IMR-90 (cell line): ENCODE measurements around the gene RAB31. TPM values are rescaled to one million over a fixed set of nuclear protein-coding genes. Genes with fewer than 3 reads are reported as not detected.

ENCODE experiments used
- ATAC-seq: fragments of 200-7000 bp; cut with Tn5 transposase; 2 replicates; pipeline ENCODE4 v1.9.1; 2020; ENCODE audit warnings: low read depth, mild to moderate bottlenecking, moderate library complexity
- BruUV-seq: library from RNA; stranded (reverse); fragments of 400-500 nt; replicated peaks from 2 replicates; lab custom pipeline; 2021; lab: Mats Ljungman, UMichigan
- CTCF ChIA-PET: fragments of 300-600 bp; formaldehyde crosslinking; extraction: SDS; loops from one replicate; lab custom pipeline; 2021; ENCODE audit warnings: antibody characterized with exemption; lab: Yijun Ruan, JAX
- POLR2A ChIA-PET: fragments of 300-600 bp; sonication (Branson Sonifier 250); formaldehyde crosslinking; loops from one replicate; lab custom pipeline; 2022; ENCODE audit warnings: antibody characterized with exemption; ENCODE audit not compliant: unreplicated experiment; lab: Charles Lee
- DNase-seq: peaks from one replicate; pipeline ENCODE4 v3.0.0; 2013
- H2AFZ ChIP-seq: replicated peaks from 2 replicates; pipeline ENCODE3; 2013; ENCODE audit warnings: low read length, mild to moderate bottlenecking; ENCODE audit not compliant: poor library complexity
- H2AK5ac ChIP-seq: 2 replicates; pipeline ENCODE4 v1.6.1; 2013; ENCODE audit warnings: low read depth, low read length, inconsistent platforms
- H2AK9ac ChIP-seq: replicated peaks from 2 replicates; pipeline ENCODE3; 2013; ENCODE audit warnings: mild to moderate bottlenecking, low read depth, low read length, moderate library complexity; ENCODE audit not compliant: poor library complexity
- H2BK120ac ChIP-seq: 2 replicates; pipeline ENCODE4 v1.6.1; 2013; ENCODE audit warnings: low read depth, low read length, inconsistent platforms
- H2BK15ac ChIP-seq: 3 replicates; pipeline ENCODE4 v1.6.1; 2013; ENCODE audit warnings: low read depth, low read length, inconsistent platforms
- H2BK20ac ChIP-seq: 2 replicates; pipeline ENCODE4 v1.6.1; 2013; ENCODE audit warnings: low read depth, mild to moderate bottlenecking, inconsistent platforms, low read length, moderate library complexity
- H2BK5ac ChIP-seq: 2 replicates; pipeline ENCODE4 v1.6.1; 2013; ENCODE audit warnings: mild to moderate bottlenecking, low read depth, low read length, inconsistent platforms; ENCODE audit not compliant: poor library complexity, severe bottlenecking
- H3K14ac ChIP-seq: replicated peaks from 2 replicates; pipeline ENCODE4 v1.6.1; 2013; ENCODE audit warnings: low read depth, low read length, inconsistent platforms
- H3K18ac ChIP-seq: 2 replicates; pipeline ENCODE4 v1.6.1; 2013; ENCODE audit warnings: low read depth, low read length, control low read depth
- H3K23ac ChIP-seq: 2 replicates; pipeline ENCODE4 v1.6.1; 2013; ENCODE audit warnings: low read depth, low read length, inconsistent platforms
- H3K27ac ChIP-seq: 2 replicates; pipeline ENCODE4 v1.5.1; 2013; ENCODE audit warnings: mild to moderate bottlenecking, control low read depth, low read length; ENCODE audit not compliant: insufficient read depth
- H3K27me3 ChIP-seq: 2 replicates; pipeline ENCODE4 v1.6.1; 2013; ENCODE audit warnings: low read length; ENCODE audit not compliant: control insufficient read depth, insufficient read depth
- H3K36me3 ChIP-seq: 2 replicates; pipeline ENCODE4 v1.6.1; 2013; ENCODE audit warnings: low read length, mixed read lengths; ENCODE audit not compliant: control insufficient read depth, insufficient read depth
- H3K4ac ChIP-seq: 2 replicates; pipeline ENCODE4 v1.6.1; 2013; ENCODE audit warnings: low read depth, low read length, inconsistent platforms
- H3K4me1 ChIP-seq: 2 replicates; pipeline ENCODE4 v1.6.1; 2013; ENCODE audit warnings: low read length, mixed read lengths; ENCODE audit not compliant: control insufficient read depth, insufficient read depth
- H3K4me2 ChIP-seq: 2 replicates; pipeline ENCODE4 v1.6.1; 2013; ENCODE audit warnings: low read depth, mild to moderate bottlenecking, control low read depth, low read length, moderate library complexity
- H3K4me3 ChIP-seq: 2 replicates; pipeline ENCODE4 v1.5.1; 2013; ENCODE audit warnings: low read depth, mild to moderate bottlenecking, control low read depth, low read length, moderate library complexity; ENCODE audit not compliant: insufficient read depth
- H3K56ac ChIP-seq: 2 replicates; pipeline ENCODE4 v1.6.1; 2013; ENCODE audit warnings: low read length, inconsistent platforms; ENCODE audit not compliant: insufficient read depth; ENCODE audit errors: extremely low read depth
- H3K79me1 ChIP-seq, 2 experiments: 2 replicates each; pipeline ENCODE4 v1.6.1; 2013; ENCODE audit warnings: low read length in 2 of 2, inconsistent platforms in 1 of 2, low read depth in 1 of 2
- H3K9ac ChIP-seq: 2 replicates; pipeline ENCODE4 v1.6.1; 2013; ENCODE audit warnings: low read depth, low read length, control low read depth
- H3K9me1 ChIP-seq: 2 replicates; pipeline ENCODE4 v1.6.1; 2013; ENCODE audit warnings: low read length, inconsistent platforms; ENCODE audit not compliant: insufficient read depth
- H3K9me3 ChIP-seq: 2 replicates; pipeline ENCODE4 v1.6.1; 2013; ENCODE audit warnings: low read length; ENCODE audit not compliant: control insufficient read depth, insufficient read depth
- H4K20me1 ChIP-seq: 2 replicates; pipeline ENCODE4 v1.6.1; 2013; ENCODE audit warnings: low read length, inconsistent platforms; ENCODE audit not compliant: insufficient read depth
- H4K5ac ChIP-seq: 2 replicates; pipeline ENCODE4 v1.6.1; 2013; ENCODE audit warnings: mild to moderate bottlenecking, low read depth, low read length, control low read depth
- H4K8ac ChIP-seq, 2 experiments: 2 replicates each; pipeline ENCODE4 v1.6.1; 2013; ENCODE audit warnings: low read depth in 2 of 2, low read length in 2 of 2, control low read depth in 1 of 2, inconsistent platforms in 1 of 2
- H4K91ac ChIP-seq: 2 replicates; pipeline ENCODE4 v1.6.1; 2013; ENCODE audit warnings: low read depth, low read length, inconsistent platforms; ENCODE audit not compliant: insufficient read depth
- CEBPB ChIP-seq: IDR thresholded peaks from 2 replicates; pipeline ENCODE4 v1.6.1; 2012; ENCODE audit warnings: low read depth, low read length, improper control_type of control experiment
- CHD1 ChIP-seq: IDR thresholded peaks from 2 replicates; pipeline ENCODE4 v1.6.1; 2012; ENCODE audit warnings: low read depth, low read length, improper control_type of control experiment
- MAZ ChIP-seq: IDR thresholded peaks from 2 replicates; pipeline ENCODE4 v1.6.1; 2012; ENCODE audit warnings: low read depth, mild to moderate bottlenecking, low read length, improper control_type of control experiment, moderate library complexity, borderline replicate concordance
- MXI1 ChIP-seq: IDR thresholded peaks from 2 replicates; pipeline ENCODE4 v1.6.1; 2012; ENCODE audit warnings: low read depth, mild to moderate bottlenecking, low read length, moderate library complexity, borderline replicate concordance
- POLR2A ChIP-seq: IDR thresholded peaks from 2 replicates; pipeline ENCODE4 v1.6.1; 2012; ENCODE audit warnings: mild to moderate bottlenecking, low read depth, low read length
- USF2 ChIP-seq: fragments of 150-350 bp; IDR thresholded peaks from 2 replicates; pipeline ENCODE4 v1.6.1; 2017; ENCODE audit warnings: mild to moderate bottlenecking, antibody characterized with exemption, low read length, low read depth
- WGBS, 2 experiments: methylation state at CpG; one replicate each; pipeline versions ENCODE4 v1.1.5 to v1.1.7; 2013; ENCODE audit warnings: missing lambda C conversion rate in 2 of 2; ENCODE audit not compliant: insufficient read length in 1 of 2; ENCODE audit errors: extremely low coverage in 2 of 2; 5-methylcytosine and 5-hydroxymethylcytosine counted together
- dilution Hi-C: fragments of 300-500 bp; cut with HindIII; formaldehyde crosslinking; loops from one replicate; pipeline ENCODE4 v1.14.3; 2018; ENCODE audit warnings: low sequenced_read_pairs; ENCODE audit not compliant: unreplicated experiment
- in situ Hi-C: fragments of 300-500 bp; cut with MboI; formaldehyde crosslinking; loops from 3 replicates; pipeline ENCODE4 v1.14.3; 2019; ENCODE audit warnings: low sequenced_read_pairs, inconsistent platforms, mixed read lengths
- intact Hi-C: fragments of 100-400 bp; cut with micrococcal nuclease; formaldehyde crosslinking; loops from 2 replicates; pipeline ENCODE4 v1.10.0; 2022
- polyA plus RNA-seq, 3 experiments: library from polyadenylated mRNA; depleted of rRNA; stranded (reverse); fragments of >200 nt; gene quantifications; 2 replicates each; pipeline ENCODE4 v1.2.3, GENCODE V29; 2012; ENCODE audit warnings: low replicate concordance in 1 of 3
- total RNA-seq: library from RNA; depleted of rRNA; stranded (reverse); fragments of >200 nt; gene quantifications from 2 replicates; pipeline ENCODE4 v1.2.3, GENCODE V29; 2012
- TF ChIP-seq, protein P1 (sequence below): conservative IDR thresholded peaks from 2 replicates; pipeline ENCODE4 v1.5.1; 2012; ENCODE audit warnings: mild to moderate bottlenecking, low read depth, low read length, improper control_type of control experiment
- TF ChIP-seq, protein P2 (sequence below): fragments of 150-350 bp; IDR thresholded peaks from 2 replicates; pipeline ENCODE4 v1.6.1; 2016; ENCODE audit warnings: low read depth, mild to moderate bottlenecking, low read length, moderate library complexity, borderline replicate concordance

Gene RAB31
- total and polyA plus RNA-seq, 2 of the 4 experiments (the other 2 are of a cell fraction): 13.8 to 26.9 TPM

DNA sequence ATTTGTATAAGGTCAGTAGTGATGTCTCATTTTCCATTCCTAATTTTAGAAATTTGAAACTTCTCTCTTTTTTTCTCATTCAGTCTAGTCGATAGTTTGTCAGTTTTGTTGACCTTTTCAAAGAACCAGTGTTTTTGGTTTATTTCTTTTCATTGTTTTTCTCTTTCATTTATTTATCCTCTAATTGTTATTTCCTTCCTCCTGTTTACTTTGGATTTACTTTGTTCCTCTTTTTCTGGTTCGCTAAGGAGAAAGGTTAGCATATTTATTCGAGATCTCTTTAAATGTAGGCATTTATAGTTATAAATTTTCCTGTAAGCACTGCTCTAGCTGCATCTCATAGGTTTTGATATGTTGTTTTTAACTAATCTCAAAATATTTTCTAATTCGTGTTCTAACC lies 112.6 kb downstream of the RAB31 start:
- Histone ChIP-seq H2AFZ (no peak overlapping the region), H2AK5ac (no peak overlapping the region), H3K23ac (no peak overlapping the region), H4K8ac (no peak overlapping the region), H3K4me3 (no peak overlapping the region), H2BK15ac (no peak overlapping the region), H3K9me1 (peaks cover 11% of the 10 kb centered on the region), H3K56ac (no peak overlapping the region), H3K4me1 (peaks cover 13% of the 10 kb centered on the region), H4K91ac (no peak overlapping the region), H2BK5ac (no peak overlapping the region), H2BK20ac (no peak overlapping the region), H3K14ac (no peak overlapping the region), H3K36me3 (peaks cover 3% of the 10 kb centered on the region), H2BK120ac (no peak overlapping the region), H3K79me1 (peaks cover 25 to 35% of the 10 kb centered on the region in 2 experiments), H3K27ac (no peak overlapping the region), H3K9me3 (no peaks in the 10 kb centered on the region), H3K9ac (no peak overlapping the region), H3K27me3 (no peaks in the 10 kb centered on the region), H2AK9ac (no peak overlapping the region), H3K4me2 (no peak overlapping the region), H3K18ac (no peak overlapping the region), H3K4ac (no peak overlapping the region), H4K5ac (no peak overlapping the region), H4K20me1 (no peaks in the 10 kb centered on the region)
- DNase-seq: no peak
- ATAC-seq: no peak
- WGBS, 2 experiments: no CpG with 5 or more reads among the region's 4 CpGs
- intact Hi-C loops (no loop called here), in situ Hi-C loops (no loop called here), dilution Hi-C loops (no loop called here)
- ChIA-PET POLR2A (no interaction called here), CTCF (no interaction called here)
- no peak for TF ChIP-seq USF2
- TF ChIP-seq, protein P1, sequence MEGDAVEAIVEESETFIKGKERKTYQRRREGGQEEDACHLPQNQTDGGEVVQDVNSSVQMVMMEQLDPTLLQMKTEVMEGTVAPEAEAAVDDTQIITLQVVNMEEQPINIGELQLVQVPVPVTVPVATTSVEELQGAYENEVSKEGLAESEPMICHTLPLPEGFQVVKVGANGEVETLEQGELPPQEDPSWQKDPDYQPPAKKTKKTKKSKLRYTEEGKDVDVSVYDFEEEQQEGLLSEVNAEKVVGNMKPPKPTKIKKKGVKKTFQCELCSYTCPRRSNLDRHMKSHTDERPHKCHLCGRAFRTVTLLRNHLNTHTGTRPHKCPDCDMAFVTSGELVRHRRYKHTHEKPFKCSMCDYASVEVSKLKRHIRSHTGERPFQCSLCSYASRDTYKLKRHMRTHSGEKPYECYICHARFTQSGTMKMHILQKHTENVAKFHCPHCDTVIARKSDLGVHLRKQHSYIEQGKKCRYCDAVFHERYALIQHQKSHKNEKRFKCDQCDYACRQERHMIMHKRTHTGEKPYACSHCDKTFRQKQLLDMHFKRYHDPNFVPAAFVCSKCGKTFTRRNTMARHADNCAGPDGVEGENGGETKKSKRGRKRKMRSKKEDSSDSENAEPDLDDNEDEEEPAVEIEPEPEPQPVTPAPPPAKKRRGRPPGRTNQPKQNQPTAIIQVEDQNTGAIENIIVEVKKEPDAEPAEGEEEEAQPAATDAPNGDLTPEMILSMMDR: no peak
- TF ChIP-seq MXI1: no peak
- no peak for TF ChIP-seq CEBPB
- no peak for TF ChIP-seq CHD1
- TF ChIP-seq MAZ: no peak
- no peak for TF ChIP-seq POLR2A
- TF ChIP-seq, protein P2, sequence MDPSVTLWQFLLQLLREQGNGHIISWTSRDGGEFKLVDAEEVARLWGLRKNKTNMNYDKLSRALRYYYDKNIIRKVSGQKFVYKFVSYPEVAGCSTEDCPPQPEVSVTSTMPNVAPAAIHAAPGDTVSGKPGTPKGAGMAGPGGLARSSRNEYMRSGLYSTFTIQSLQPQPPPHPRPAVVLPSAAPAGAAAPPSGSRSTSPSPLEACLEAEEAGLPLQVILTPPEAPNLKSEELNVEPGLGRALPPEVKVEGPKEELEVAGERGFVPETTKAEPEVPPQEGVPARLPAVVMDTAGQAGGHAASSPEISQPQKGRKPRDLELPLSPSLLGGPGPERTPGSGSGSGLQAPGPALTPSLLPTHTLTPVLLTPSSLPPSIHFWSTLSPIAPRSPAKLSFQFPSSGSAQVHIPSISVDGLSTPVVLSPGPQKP: no peak
- no TSS peak for BruUV-seq
